GM12892 (cell line): ENCODE data around the gene RAD23B.

Source experiments
- POLR2AphosphoS5 ChIP-seq: IDR thresholded peaks from 2 replicates; pipeline ENCODE4 v1.6.1; 2011; ENCODE audit warnings: low read depth, low read length, control low read depth
- TAF1 ChIP-seq: IDR thresholded peaks from 2 replicates; pipeline ENCODE4 v1.6.1; 2011; ENCODE audit warnings: low read depth, mild to moderate bottlenecking, control low read depth, low read length, borderline replicate concordance

DNA sequence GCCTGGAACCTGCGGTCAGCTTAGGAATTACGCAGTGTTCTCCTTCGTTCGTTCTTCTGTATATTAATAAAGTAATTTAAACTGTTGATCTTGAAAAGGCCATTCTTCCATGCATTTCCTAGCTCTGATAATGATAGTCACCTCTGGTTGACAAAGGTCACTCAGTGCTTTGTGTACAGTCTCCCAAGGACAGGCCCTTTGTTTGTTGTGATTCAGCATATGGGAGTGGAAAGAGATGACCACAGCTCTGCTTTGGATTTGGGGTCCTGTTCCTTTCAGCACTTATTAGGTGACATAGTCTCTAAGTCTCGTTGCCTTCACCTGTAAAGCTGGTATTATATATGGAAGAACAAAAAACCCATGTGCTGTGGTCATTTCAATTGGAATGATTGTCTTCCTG, 39.6 kb downstream of the RAD23B start:
- TF ChIP-seq TAF1 (no peak), POLR2AphosphoS5 (no peak)
